MV-4-11 (cell line): ENCODE measurements around the gene MCRIP2.

ENCODE experiments used
- DNase-seq: peaks from one replicate; lab custom pipeline; 2025; lab: John Stamatoyannopoulos, UW

MCRIP2 gene

GRCh38 chr16:648071-648780, 6.6 kb downstream of the MCRIP2 start:
- peak; percentile 43 for DNase-seq

DNA sequence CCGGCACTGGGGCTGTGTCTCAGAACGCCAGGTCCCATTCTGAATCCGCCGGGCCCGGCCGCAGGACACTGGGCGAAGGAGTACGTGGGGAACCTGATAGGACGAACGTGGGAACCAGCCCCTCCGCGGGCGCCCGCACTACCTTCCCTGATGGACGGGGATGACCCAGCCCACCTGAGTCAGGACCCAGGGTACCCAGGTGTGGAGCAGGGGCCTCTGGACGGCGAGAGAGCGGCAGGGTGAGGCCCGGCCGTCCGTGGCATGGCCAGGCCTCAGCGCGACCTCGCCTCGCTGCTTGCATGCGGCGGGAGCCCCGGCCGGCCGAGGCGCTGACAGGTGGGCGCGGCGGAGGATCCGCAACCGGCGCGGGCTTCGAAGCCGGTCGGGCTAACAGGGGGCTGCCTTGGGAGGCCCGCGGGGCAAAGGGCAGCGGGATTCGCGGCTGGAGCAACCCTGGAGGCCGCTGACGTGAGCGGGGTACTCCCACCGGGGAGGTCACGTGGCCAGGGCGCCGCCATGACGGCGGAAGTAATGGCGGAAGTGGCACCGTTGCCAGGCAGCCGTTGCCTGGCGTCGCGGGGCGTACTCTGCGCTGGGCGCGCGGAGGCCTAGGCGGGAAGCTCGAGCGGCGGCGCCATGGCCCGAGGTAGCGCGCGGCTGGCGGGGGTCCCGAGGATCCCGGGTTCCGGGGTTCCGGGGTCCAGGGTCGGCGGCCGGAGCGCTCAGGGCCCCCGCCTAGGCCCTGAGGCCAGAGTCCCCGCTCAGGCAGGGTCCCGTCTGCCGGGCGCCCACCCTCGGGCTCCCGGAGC, 7.4 kb downstream of the MCRIP2 start, which contains the start of gene WDR90:
Gene WDR90 (plus strand): TSS at position 585 of the 809 bp plus-strand sequence. CDS start 52 bp downstream, at position 637.
- peak; percentile 92 for DNase-seq

GRCh38 chr16:649631-650030, 8.0 kb downstream of the MCRIP2 start:
- no peak for DNase-seq

DNA sequence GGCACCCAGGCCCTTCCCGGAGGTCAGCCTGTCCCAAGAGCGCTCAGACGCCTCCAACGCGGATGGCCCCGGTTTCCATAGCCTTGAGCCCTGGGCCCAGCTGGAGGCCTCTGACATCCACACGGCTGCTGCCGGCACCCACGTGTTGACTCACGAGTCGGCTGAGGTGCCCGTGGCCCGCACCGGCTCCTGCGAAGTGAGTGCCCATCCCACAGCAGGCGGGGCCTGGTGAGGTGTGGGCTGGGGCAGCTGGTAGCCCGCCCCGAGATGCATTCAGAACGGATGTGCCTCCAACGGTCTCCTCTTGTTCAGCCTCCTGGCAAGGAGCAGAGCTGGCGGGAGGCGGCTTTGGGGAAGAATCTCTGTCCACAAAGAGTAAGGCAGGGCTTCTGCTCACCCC, 10.2 kb downstream of the MCRIP2 start:
- peak; percentile 56 for DNase-seq

GRCh38 chr16:652454-653305, 11.1 kb downstream of the MCRIP2 start:
- DNase-seq = no peak

- DNase-seq = no peak
Measured at GRCh38 chr16:654034-654433, 12.4 kb downstream of the MCRIP2 start.

- DNase-seq = no peak
Measured at GRCh38 chr16:657487-657886, 15.9 kb downstream of the MCRIP2 start.

- no peak for DNase-seq
Measured at GRCh38 chr16:658679-659571, 17.3 kb downstream of the MCRIP2 start.

DNA sequence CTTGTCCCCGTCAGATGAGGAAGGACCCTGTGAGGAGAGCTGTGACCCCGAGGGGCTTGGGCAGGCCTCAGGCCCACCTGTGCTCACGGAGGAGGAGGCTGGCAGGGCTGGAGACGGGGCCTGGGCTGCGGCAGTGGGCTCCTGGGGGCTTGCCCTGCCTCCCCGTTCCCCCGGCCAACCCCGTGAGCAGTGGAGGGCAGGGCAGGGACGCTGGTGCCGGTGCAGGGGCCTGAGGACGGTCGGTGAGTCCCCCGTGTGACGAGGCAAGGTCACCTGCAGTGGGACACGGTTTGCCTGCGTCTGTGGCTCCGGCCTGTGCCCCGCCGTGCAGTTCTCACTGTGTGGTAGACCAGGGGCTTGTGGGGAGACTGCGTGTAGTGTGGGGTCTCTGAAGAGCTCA, 18.0 kb downstream of the MCRIP2 start:
- no peak for DNase-seq

- no peak for DNase-seq
Measured at GRCh38 chr16:660132-660458, 18.5 kb downstream of the MCRIP2 start.

DNA sequence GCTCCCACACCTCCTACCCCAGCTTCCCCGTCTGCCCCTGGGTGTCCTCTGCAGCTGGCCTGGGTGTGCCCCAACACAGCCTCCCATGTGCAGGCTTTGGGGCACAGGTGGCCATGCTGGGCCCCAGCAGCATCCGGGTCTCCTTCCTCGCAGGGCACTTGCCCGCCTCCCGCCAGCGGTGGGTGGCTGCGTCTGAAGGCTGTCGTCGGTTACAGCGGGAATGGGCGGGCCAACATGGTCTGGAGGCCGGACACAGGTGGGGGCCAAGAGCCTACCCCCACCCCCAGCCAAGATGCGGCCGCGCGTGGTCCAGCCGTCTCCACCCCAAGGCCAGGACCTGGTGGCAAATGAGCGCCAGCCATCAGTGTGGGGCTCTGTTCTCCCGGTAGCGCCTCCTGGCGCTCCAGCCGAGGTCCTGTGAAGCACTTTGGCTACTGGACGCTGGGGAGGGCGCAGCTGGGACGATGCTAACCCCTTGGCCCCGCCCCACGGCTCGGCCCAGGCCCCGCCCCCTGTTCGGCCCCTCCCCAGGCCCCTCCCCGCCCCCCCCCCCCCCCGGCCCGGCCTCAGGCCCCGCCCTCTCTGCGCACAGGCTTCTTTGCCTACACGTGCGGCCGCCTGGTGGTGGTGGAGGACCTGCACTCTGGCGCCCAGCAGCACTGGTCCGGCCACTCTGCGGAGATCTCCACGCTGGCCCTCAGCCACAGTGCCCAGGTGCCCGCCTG, 19.0 kb downstream of the MCRIP2 start:
- DNase-seq = peak; percentile 84

- DNase-seq = no peak
Measured at GRCh38 chr16:661184-661821, 19.7 kb downstream of the MCRIP2 start.

DNA sequence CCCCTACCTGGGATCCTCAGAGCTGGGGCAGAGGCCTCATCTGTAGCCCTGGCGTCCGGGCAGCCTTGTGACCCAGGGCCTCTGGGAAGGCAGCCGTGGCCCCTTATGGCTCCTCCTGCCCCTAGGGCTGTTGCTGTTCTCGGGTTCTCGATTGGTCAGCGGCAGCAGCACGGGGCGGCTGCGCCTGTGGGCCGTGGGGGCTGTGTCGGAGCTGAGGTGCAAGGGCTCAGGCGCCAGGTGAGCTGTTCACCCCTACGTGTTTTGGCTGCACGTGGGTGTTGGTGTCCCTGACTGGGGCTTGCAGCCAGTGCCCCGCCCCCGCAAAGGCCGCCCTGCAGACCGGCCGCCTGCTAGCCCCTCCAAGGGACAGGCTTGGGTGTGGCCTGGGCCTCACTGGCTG, 20.5 kb downstream of the MCRIP2 start:
- no peak for DNase-seq

GRCh38 chr16:662597-662996, 21.0 kb downstream of the MCRIP2 start:
- no peak for DNase-seq

DNA sequence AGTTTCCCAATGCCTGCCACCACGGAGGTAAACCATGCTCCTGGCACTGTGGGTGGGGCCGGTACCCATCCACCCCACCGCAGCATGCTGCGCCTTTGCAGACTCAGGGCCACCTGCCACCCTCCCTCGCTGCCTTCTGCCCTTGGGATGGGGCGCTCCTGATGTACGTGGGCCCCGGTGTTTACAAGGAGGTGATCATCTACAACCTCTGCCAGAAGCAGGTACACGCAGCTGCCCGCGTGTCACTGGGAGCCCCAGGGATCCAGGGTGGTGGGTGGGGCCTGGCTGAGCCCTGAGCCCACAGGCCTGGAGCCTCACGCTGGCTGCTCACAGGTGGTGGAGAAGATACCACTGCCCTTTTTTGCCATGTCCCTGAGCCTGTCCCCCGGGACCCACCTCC, 24.9 kb downstream of the MCRIP2 start:
- DNase-seq = no peak

- no peak for DNase-seq
Measured at GRCh38 chr16:667113-667779, 25.6 kb downstream of the MCRIP2 start.

GRCh38 chr16:667780-668518, 26.3 kb downstream of the MCRIP2 start, which contains the start of gene RHOT2:
Gene RHOT2, plus strand, starts transcription at chr16:668132. Its CDS starts 68 bp downstream, at chr16:668200.
- DNase-seq = peak; percentile 82

GRCh38 chr16:668519-669171, 27.0 kb downstream of the MCRIP2 start:
- DNase-seq = no peak
